ENCODE results near the gene COP1.

The COP1 gene

DNA sequence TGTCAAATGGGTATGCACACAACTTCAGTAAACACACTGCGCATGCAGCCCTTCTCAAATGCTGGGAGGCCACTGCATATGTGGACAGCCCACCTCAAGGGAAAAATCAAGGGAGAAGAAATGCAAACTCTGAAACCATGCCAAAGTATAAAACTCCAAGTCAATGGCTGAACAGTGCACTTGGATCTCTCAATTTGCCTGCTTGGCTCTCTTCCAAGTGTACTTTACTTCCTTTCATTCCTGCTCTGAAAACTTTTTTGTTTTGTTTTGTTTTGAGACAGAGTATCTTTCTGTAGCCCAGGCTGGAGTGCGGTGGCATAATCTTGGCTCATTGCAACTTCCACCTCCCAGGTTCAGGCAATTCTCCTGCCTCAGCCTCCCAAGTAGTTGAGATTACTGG is 18.8 kb upstream of the COP1 start:
- DNase-seq (ENCODE audit: low spot score) = no peak
- TF ChIP-seq, protein P1, sequence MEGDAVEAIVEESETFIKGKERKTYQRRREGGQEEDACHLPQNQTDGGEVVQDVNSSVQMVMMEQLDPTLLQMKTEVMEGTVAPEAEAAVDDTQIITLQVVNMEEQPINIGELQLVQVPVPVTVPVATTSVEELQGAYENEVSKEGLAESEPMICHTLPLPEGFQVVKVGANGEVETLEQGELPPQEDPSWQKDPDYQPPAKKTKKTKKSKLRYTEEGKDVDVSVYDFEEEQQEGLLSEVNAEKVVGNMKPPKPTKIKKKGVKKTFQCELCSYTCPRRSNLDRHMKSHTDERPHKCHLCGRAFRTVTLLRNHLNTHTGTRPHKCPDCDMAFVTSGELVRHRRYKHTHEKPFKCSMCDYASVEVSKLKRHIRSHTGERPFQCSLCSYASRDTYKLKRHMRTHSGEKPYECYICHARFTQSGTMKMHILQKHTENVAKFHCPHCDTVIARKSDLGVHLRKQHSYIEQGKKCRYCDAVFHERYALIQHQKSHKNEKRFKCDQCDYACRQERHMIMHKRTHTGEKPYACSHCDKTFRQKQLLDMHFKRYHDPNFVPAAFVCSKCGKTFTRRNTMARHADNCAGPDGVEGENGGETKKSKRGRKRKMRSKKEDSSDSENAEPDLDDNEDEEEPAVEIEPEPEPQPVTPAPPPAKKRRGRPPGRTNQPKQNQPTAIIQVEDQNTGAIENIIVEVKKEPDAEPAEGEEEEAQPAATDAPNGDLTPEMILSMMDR (conservative IDR thresholded peaks at IDR 0.05; ENCODE audit: low read depth) = no peak
- H3K27ac ChIP-seq = no peak overlapping the region
- CTCF ChIA-PET = no interaction called here
- POLR2A ChIA-PET (ENCODE audit: low non-redundant PET) = no interaction called here

- ChIA-PET CTCF (no interaction called here), POLR2A (ENCODE audit: low non-redundant PET) (no interaction called here)
- TF ChIP-seq, protein P1 (conservative IDR thresholded peaks at IDR 0.05; ENCODE audit: low read depth) = no peak
- DNase-seq (ENCODE audit: low spot score) = no peak
- no peak overlapping the region for H3K27ac ChIP-seq
These were observed 18.4 kb upstream of the COP1 start for GRCh38 chr1:176225479-176225875.

GRCh38 chr1:176222196-176222595 is 15.1 kb upstream of the COP1 start:
- ChIA-PET CTCF (no interaction called here), POLR2A (ENCODE audit: low non-redundant PET) (no interaction called here)
- no peak for DNase-seq (ENCODE audit: low spot score)
- H3K27ac ChIP-seq = no peak overlapping the region
- TF ChIP-seq, protein P1 (conservative IDR thresholded peaks at IDR 0.05; ENCODE audit: low read depth) = no peak

GRCh38 chr1:176220100-176220689 is 13.1 kb upstream of the COP1 start:
- CTCF ChIA-PET = interaction anchor here (0.5 to 0.7 kb wide), 2 partner anchors 9 to 71 kb away, joined by 3 read pairs; no protein-coding TSS in a partner anchor
- POLR2A ChIA-PET (ENCODE audit: low non-redundant PET) = no interaction called here
- no peak overlapping the region for H3K27ac ChIP-seq
- TF ChIP-seq, protein P1 (conservative IDR thresholded peaks at IDR 0.05; ENCODE audit: low read depth) = no peak
- no peak for DNase-seq (ENCODE audit: low spot score)

DNA sequence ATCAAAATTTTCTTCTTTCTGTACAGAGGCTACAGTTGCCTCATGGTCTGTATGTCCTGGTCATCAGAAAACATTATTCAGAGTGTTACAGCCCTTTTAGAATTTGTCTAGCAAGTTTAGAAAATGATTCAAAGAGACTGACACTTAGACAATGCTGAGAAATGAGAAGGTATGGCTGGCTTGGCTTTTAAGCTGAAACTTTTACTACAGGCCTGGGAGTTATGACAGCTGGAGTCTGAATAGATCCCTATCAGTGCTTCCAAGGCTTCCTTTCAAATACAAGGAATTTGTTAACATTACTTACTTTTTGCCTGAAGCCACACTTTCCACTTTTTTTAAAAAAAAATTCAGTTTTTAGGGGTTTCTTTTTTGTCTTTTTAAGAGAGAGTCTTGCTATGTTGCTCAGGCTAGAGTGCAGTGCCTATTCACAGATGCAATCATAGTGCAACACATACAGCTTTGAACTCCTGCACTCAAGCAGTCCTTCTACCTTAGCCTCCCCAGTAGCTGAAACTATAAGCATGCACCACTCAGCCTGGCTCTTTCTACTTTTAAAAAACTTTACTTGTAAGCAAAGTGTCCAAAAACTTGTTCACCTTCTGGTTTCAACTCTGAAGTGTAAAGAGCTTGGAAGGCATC is 10.5 kb upstream of the COP1 start:
- TF ChIP-seq, protein P1 (conservative IDR thresholded peaks at IDR 0.05; ENCODE audit: low read depth) = no peak
- CTCF ChIA-PET = no interaction called here
- POLR2A ChIA-PET (ENCODE audit: low non-redundant PET) = no interaction called here

DNA sequence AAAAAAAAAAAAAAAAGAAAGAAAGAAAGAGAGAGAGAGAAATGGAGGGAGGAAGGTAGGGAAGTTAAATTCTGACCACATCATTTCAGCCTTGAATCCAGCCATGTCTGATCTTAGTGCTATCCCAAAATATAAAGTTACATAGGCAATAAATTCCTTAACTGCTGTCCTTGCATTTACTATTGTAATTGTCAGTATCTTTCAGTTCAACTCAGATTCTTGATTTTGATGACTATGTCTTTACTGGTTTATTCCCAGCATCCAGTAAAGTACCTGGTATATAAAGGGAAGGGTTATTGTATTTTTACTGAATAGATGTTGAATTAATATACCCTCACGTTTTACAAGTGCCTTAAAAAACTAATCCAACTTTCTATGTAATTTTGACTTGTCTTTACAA is 8.9 kb upstream of the COP1 start:
- no peak for DNase-seq (ENCODE audit: low spot score)
- POLR2A ChIA-PET (ENCODE audit: low non-redundant PET) = no interaction called here
- CTCF ChIA-PET = no interaction called here
- TF ChIP-seq, protein P1 (conservative IDR thresholded peaks at IDR 0.05; ENCODE audit: low read depth) = no peak
- H3K27ac ChIP-seq = no peak overlapping the region

More for the DNA sequence above, 10.5 kb upstream of the COP1 start:
- no peak overlapping the region for H3K27ac ChIP-seq
- no peak for DNase-seq (ENCODE audit: low spot score)

Data from RWPE1 (cell line).